ENCODE data around the gene NPAS4.
"Not testable (repeated sequence)": the region's sequence is repeated elsewhere in the genome, so short reads cannot be mapped to it uniquely, and the experiment has no call there.

NPAS4 gene

GRCh38 chr11:66457826-66458225 is 37.0 kb downstream of the NPAS4 start:
- no peak for DNase-seq

- no peak for DNase-seq
Observed at GRCh38 chr11:66459138-66459778, 38.4 kb downstream of the NPAS4 start.

- DNase-seq: no peak
Observed at GRCh38 chr11:66462010-66462409, 41.2 kb downstream of the NPAS4 start.

GRCh38 chr11:66462911-66463310 is 42.1 kb downstream of the NPAS4 start:
- no peak for DNase-seq

GRCh38 chr11:66464116-66464515 is 43.3 kb downstream of the NPAS4 start:
- DNase-seq: not testable (repeated sequence)

- DNase-seq: no peak
Observed at GRCh38 chr11:66464916-66465315, 44.1 kb downstream of the NPAS4 start.

- no peak for DNase-seq
Observed at GRCh38 chr11:66465373-66466224, 44.8 kb downstream of the NPAS4 start.

- peak; percentile 94 for DNase-seq
Observed at GRCh38 chr11:66466225-66467033, 45.6 kb downstream of the NPAS4 start, which contains the start of gene PELI3. Gene PELI3, plus strand, starts transcription at chr11:66466905. Its CDS starts 1,224 bp downstream, at chr11:66468129.

- no peak for DNase-seq
Observed at GRCh38 chr11:66467034-66467659, 46.3 kb downstream of the NPAS4 start.

- DNase-seq: no peak
Observed at GRCh38 chr11:66467756-66468155, 46.9 kb downstream of the NPAS4 start.

GRCh38 chr11:66468691-66469090 is 47.9 kb downstream of the NPAS4 start:
- DNase-seq: no peak

GRCh38 chr11:66469441-66469840 is 48.6 kb downstream of the NPAS4 start:
- DNase-seq: no peak

GRCh38 chr11:66470015-66470414 is 49.2 kb downstream of the NPAS4 start:
- no peak for DNase-seq

- no peak for DNase-seq
Observed at GRCh38 chr11:66471142-66471541, 50.3 kb downstream of the NPAS4 start.

- no peak for DNase-seq
Observed at GRCh38 chr11:66472054-66472453, 51.2 kb downstream of the NPAS4 start.

- no peak for DNase-seq
Observed at GRCh38 chr11:66473167-66473566, 52.3 kb downstream of the NPAS4 start.

GRCh38 chr11:66473608-66474515 is 53.0 kb downstream of the NPAS4 start:
- DNase-seq: no peak

- DNase-seq: no peak
Observed at GRCh38 chr11:66475349-66476172, 54.7 kb downstream of the NPAS4 start.
